D721Med (cell line): ENCODE measurements around the gene FLYWCH1.

Source experiments
- DNase-seq: peaks from one replicate; pipeline ENCODE4 v3.0.0; 2011; ENCODE audit warnings: low spot score; ENCODE audit not compliant: insufficient read length
- FAIRE-seq: peaks from 2 replicates; lab custom pipeline; 2011; peaks lifted over from hg19 to GRCh38; lab: Jason Lieb, UNC
- CTCF ChIP-seq: IDR thresholded peaks from 2 replicates; pipeline ENCODE4 v1.5.1; 2012; ENCODE audit warnings: mild to moderate bottlenecking, control low read depth; ENCODE audit not compliant: insufficient read depth; ENCODE audit errors: missing control alignments

The FLYWCH1 gene

GRCh38 chr16:2884041-2884451 lies 27.7 kb upstream of the FLYWCH1 start:
- no peak for FAIRE-seq
- no peak for DNase-seq
- no peak for TF ChIP-seq CTCF

- FAIRE-seq (no peak), DNase-seq (no peak)
- no peak for TF ChIP-seq CTCF
Measured at GRCh38 chr16:2894231-2894630, 17.5 kb upstream of the FLYWCH1 start.

GRCh38 chr16:2895813-2896212 lies 15.9 kb upstream of the FLYWCH1 start:
- FAIRE-seq (no peak), DNase-seq (no peak)
- TF ChIP-seq CTCF: no peak

- no peak for FAIRE-seq
- DNase-seq: no peak
- TF ChIP-seq CTCF: no peak
Measured at GRCh38 chr16:2896480-2897010, 15.2 kb upstream of the FLYWCH1 start.

GRCh38 chr16:2897110-2897509 lies 14.6 kb upstream of the FLYWCH1 start:
- no peak for DNase-seq
- FAIRE-seq: no peak
- no peak for TF ChIP-seq CTCF

GRCh38 chr16:2898831-2899563 lies 12.7 kb upstream of the FLYWCH1 start:
- TF ChIP-seq CTCF: no peak
- FAIRE-seq (no peak), DNase-seq (no peak)

GRCh38 chr16:2899564-2900072 lies 12.1 kb upstream of the FLYWCH1 start:
- no peak for FAIRE-seq

More at GRCh38 chr16:2899564-2900072, 12.1 kb upstream of the FLYWCH1 start:
- no peak for DNase-seq
- TF ChIP-seq CTCF: no peak
